GM12891 (cell line): Measurements from ENCODE around the gene DBNL.
"Not testable (repeated sequence)": the region's sequence is repeated elsewhere in the genome, so short reads cannot be mapped to it uniquely, and the experiment has no call there.

Source experiments
- PAX5 ChIP-seq: IDR thresholded peaks from 2 replicates; pipeline ENCODE4 v1.6.1; 2011; ENCODE audit warnings: low read length, moderate library complexity, mild to moderate bottlenecking; ENCODE audit not compliant: insufficient read depth, severe bottlenecking
- POLR2A ChIP-seq: IDR thresholded peaks from 2 replicates; pipeline ENCODE4 v1.6.1; 2011; ENCODE audit warnings: low read depth, low read length, control low read depth
- POLR2AphosphoS5 ChIP-seq: IDR thresholded peaks from 2 replicates; pipeline ENCODE4 v1.6.1; 2011; ENCODE audit warnings: low read depth, low read length, control low read depth
- POU2F2 ChIP-seq: IDR thresholded peaks from 2 replicates; pipeline ENCODE4 v1.6.1; 2011; ENCODE audit warnings: low read depth, mild to moderate bottlenecking, control low read depth, low read length, moderate library complexity
- SPI1 ChIP-seq: IDR thresholded peaks from 2 replicates; pipeline ENCODE4 v1.6.1; 2011; ENCODE audit warnings: low read depth, low read length, control low read depth
- TAF1 ChIP-seq: IDR thresholded peaks from 2 replicates; pipeline ENCODE4 v1.6.1; 2011; ENCODE audit warnings: low read depth, low read length, control low read depth

GRCh38 chr7:44037951-44038350 is 6.6 kb upstream of the DBNL start:
- TF ChIP-seq POLR2A, TAF1, POLR2AphosphoS5, POU2F2, SPI1, PAX5: not testable (repeated sequence)
